Gastroesophageal sphincter (tissue), 4 donors: ENCODE data around the gene STK32A. TPM values are rescaled to one million over a fixed set of nuclear protein-coding genes. Genes with fewer than 3 reads are reported as not detected.

Experiments
- small RNA-seq, 4 donors: library from RNA; depleted of rRNA; stranded (forward); fragments of <200 nt; gene quantifications; one replicate each; pipeline ENCODE3, GENCODE V24; 2016
- total RNA-seq, 4 donors: library from RNA; depleted of rRNA; stranded (reverse); fragments of >200 nt; gene quantifications; one replicate each; pipeline ENCODE4 v1.1.0, GENCODE V29; 2016

STK32A gene
- total RNA-seq, 4 donors from 2014 or later = 0.77 to 3.7 (median 2.4) TPM

Small RNAs within 50 kb of the gene (small RNA-seq; reads per million reads assigned to genes)
- gene AC011373.1 = 0 reads per million in 4 donors
